B cell (primary cell): Measurements from ENCODE around the gene MFSD6. TPM values are rescaled to one million over a fixed set of nuclear protein-coding genes. Genes with fewer than 3 reads are reported as not detected.

Source experiments
- ATAC-seq: fragments of 200-7000 bp; cut with Tn5 transposase; one replicate; pipeline ENCODE4 v1.10.0; 2021; ENCODE audit warnings: low read depth, mild to moderate bottlenecking, moderate number of reproducible peaks, moderate library complexity
- CTCF ChIA-PET: fragments of 350-600 bp; sonication (Branson Sonifier 250); formaldehyde crosslinking; loops from one replicate; lab custom pipeline; 2021; ENCODE audit warnings: antibody characterized with exemption, inconsistent platforms; lab: Charles Lee
- POLR2A ChIA-PET: fragments of 350-600 bp; sonication (Branson Sonifier 250); formaldehyde crosslinking; loops from one replicate; lab custom pipeline; 2021; ENCODE audit warnings: antibody characterized with exemption; lab: Charles Lee
- DNase-seq: peaks from one replicate; pipeline ENCODE4 v3.0.0; 2013
- H2AFZ ChIP-seq: 2 replicates; pipeline ENCODE4 v1.6.1; 2012; ENCODE audit warnings: mild to moderate bottlenecking, low read depth, low read length; ENCODE audit not compliant: insufficient read depth, poor library complexity, severe bottlenecking
- H3K27ac ChIP-seq, 2 donors: 1 replicate in 1 of 2; 2 replicates in 1 of 2; pipeline ENCODE4 v1.5.1; 2012 to 2013; ENCODE audit warnings: low read length in 2 of 2, mild to moderate bottlenecking in 2 of 2, moderate library complexity in 1 of 2
- H3K27me3 ChIP-seq, 4 experiments: fragments of 200-600 bp in 1 of 4; sonication (generic) in 1 of 4; replicated peaks in 1 of 4; 1 replicate in 2 of 4; 2 replicates in 2 of 4; pipeline versions ENCODE4 v1.6.1 to v1.7.0; 2013 to 2016; ENCODE audit warnings: low read length in 3 of 4, mild to moderate bottlenecking in 2 of 4, mixed read lengths in 1 of 4, moderate library complexity in 1 of 4; ENCODE audit not compliant: insufficient read depth in 4 of 4, control insufficient read depth in 3 of 4; ENCODE audit errors: control extremely low read depth in 1 of 4
- H3K36me3 ChIP-seq, 2 experiments: replicated peaks in 1 of 2; 1 replicate in 1 of 2; 2 replicates in 1 of 2; pipeline versions ENCODE4 v1.6.1 to v1.7.1; 2013; ENCODE audit warnings: low read length in 1 of 2; ENCODE audit not compliant: insufficient read depth in 2 of 2, control insufficient read depth in 1 of 2; ENCODE audit errors: control extremely low read depth in 1 of 2, extremely low read depth in 1 of 2
- H3K4me1 ChIP-seq, 2 donors: fragments of 200-600 bp in 1 of 2; sonication (generic) in 1 of 2; 1 replicate in 1 of 2; 2 replicates in 1 of 2; pipeline versions ENCODE4 v1.5.1 to v1.6.1; 2013 to 2017; ENCODE audit warnings: low read length in 2 of 2; ENCODE audit not compliant: control insufficient read depth in 2 of 2, insufficient read depth in 2 of 2
- H3K4me2 ChIP-seq: replicated peaks from 2 replicates; pipeline ENCODE3; 2012; ENCODE audit warnings: mild to moderate bottlenecking, low read depth, low read length; ENCODE audit not compliant: poor library complexity, severe bottlenecking
- H3K4me3 ChIP-seq, 5 experiments: fragments of 200-600 bp in 1 of 5; sonication (generic) in 1 of 5; 1 replicate in 3 of 5; 2 replicates in 2 of 5; pipeline versions ENCODE4 v1.5.1 to v1.7.0; 2011 to 2016; ENCODE audit warnings: low read length in 4 of 5, mild to moderate bottlenecking in 4 of 5, low read depth in 2 of 5, control low read depth in 1 of 5, moderate library complexity in 1 of 5; ENCODE audit not compliant: insufficient read depth in 1 of 5; ENCODE audit errors: control extremely low read depth in 1 of 5, extremely low read depth in 1 of 5
- H3K79me2 ChIP-seq: fragments of 200-600 bp; sonication (generic); one replicate; pipeline ENCODE4 v1.6.0; 2016; ENCODE audit warnings: low read length; ENCODE audit not compliant: control insufficient read depth, insufficient read depth
- H3K9ac ChIP-seq: fragments of 200-600 bp; sonication (generic); 2 replicates; pipeline ENCODE4 v1.6.1; 2017; ENCODE audit warnings: mild to moderate bottlenecking, low read length, moderate library complexity
- H3K9me3 ChIP-seq, 3 donors: one replicate each; pipeline versions ENCODE4 v1.6.1 to v1.7.1; 2013; ENCODE audit warnings: low read length in 2 of 3; ENCODE audit not compliant: control insufficient read depth in 2 of 3, insufficient read depth in 1 of 3; ENCODE audit errors: control extremely low read depth in 1 of 3
- H4K20me1 ChIP-seq: 2 replicates; pipeline ENCODE4 v1.6.0; 2012; ENCODE audit warnings: mild to moderate bottlenecking, low read length; ENCODE audit not compliant: insufficient read depth, control insufficient read depth, poor library complexity, severe bottlenecking
- H3K27ac Mint-ChIP-seq: one replicate; pipeline ENCODE4 v1.8.0; 2021; ENCODE audit warnings: mixed read lengths
- H3K27me3 Mint-ChIP-seq: one replicate; pipeline ENCODE4 v1.8.0; 2021; ENCODE audit warnings: mixed read lengths
- H3K4me1 Mint-ChIP-seq: one replicate; pipeline ENCODE4 v1.8.0; 2021; ENCODE audit warnings: mixed read lengths
- H3K4me3 Mint-ChIP-seq: one replicate; pipeline ENCODE4 v1.8.0; 2021; ENCODE audit warnings: mixed read lengths
- H3K9me3 Mint-ChIP-seq: one replicate; pipeline ENCODE4 v1.8.0; 2022; ENCODE audit warnings: mixed read lengths; ENCODE audit not compliant: insufficient read depth
- EZH2 ChIP-seq: IDR thresholded peaks from 2 replicates; pipeline ENCODE4 v1.6.1; 2012; ENCODE audit warnings: borderline replicate concordance, low read depth, mild to moderate bottlenecking, moderate library complexity, low read length; ENCODE audit not compliant: insufficient read depth, poor library complexity, severe bottlenecking
- WGBS: methylation state at CpG from one replicate; pipeline ENCODE4 v1.1.5; 2013; ENCODE audit warnings: missing lambda C conversion rate; ENCODE audit not compliant: insufficient coverage; 5-methylcytosine and 5-hydroxymethylcytosine counted together
- intact Hi-C: fragments of 100-400 bp; cut with micrococcal nuclease; formaldehyde crosslinking; loops from one replicate; pipeline ENCODE4 v1.10.0; 2022
- polyA plus RNA-seq: library from polyadenylated mRNA; depleted of rRNA; stranded (reverse); fragments of >200 nt; gene quantifications from 2 replicates; pipeline ENCODE4 v1.2.3, GENCODE V29; 2012
- total RNA-seq, 2 donors: library from RNA; stranded (reverse); fragments of 120-200 nt in 1 of 2; gene quantifications; 1 replicate in 1 of 2; 2 replicates in 1 of 2; pipeline versions ENCODE4 v1.2.3 to v1.2.4, GENCODE V29; 2013 to 2022
- TF ChIP-seq, protein P1 (sequence below): fragments of 200-600 bp; IDR thresholded peaks from one replicate; pipeline ENCODE4 v1.8.0; 2022; ENCODE audit warnings: antibody characterized with exemption, mild to moderate bottlenecking

Gene MFSD6
- total and polyA plus RNA-seq, 2 donors (not counting 1 experiment from before 2014, with no cell fraction given), result 13.5 to 33.8 TPM

DNA sequence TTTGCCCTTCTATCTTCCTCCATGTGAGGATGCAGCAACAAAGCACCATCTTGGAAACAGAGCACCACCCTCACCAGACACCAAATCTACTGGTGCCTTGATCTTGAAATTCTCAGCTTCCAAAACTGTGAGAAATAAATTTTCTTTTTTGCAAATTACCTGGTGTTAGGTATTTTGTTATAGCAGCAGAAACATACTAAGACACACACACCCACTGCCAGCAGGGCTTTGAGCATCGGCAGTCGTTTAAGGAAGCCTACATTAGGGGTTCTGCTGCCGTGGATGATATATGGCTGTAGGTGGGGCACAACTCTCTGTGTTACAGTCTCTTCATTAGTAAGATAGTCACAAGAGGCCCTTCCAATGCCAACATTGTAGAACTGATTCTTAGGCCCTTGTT, 20.7 kb upstream of the MFSD6 start:
- no peak for DNase-seq
- no peaks in the 10 kb centered on the region for H3K79me2 ChIP-seq
- ATAC-seq, result no peak
- no peaks in the 10 kb centered on the region for H4K20me1 ChIP-seq
- Mint-ChIP-seq H3K27ac (no peak overlapping the region), H3K9me3 (no peaks in the 10 kb centered on the region), H3K4me1 (no peaks in the 10 kb centered on the region), H3K27me3 (peaks cover 3% of the 10 kb centered on the region), H3K4me3 (no peak overlapping the region)
- H3K4me2 ChIP-seq, result no peak overlapping the region
- no peak overlapping the region for H3K27ac ChIP-seq
- TF ChIP-seq, protein P1, sequence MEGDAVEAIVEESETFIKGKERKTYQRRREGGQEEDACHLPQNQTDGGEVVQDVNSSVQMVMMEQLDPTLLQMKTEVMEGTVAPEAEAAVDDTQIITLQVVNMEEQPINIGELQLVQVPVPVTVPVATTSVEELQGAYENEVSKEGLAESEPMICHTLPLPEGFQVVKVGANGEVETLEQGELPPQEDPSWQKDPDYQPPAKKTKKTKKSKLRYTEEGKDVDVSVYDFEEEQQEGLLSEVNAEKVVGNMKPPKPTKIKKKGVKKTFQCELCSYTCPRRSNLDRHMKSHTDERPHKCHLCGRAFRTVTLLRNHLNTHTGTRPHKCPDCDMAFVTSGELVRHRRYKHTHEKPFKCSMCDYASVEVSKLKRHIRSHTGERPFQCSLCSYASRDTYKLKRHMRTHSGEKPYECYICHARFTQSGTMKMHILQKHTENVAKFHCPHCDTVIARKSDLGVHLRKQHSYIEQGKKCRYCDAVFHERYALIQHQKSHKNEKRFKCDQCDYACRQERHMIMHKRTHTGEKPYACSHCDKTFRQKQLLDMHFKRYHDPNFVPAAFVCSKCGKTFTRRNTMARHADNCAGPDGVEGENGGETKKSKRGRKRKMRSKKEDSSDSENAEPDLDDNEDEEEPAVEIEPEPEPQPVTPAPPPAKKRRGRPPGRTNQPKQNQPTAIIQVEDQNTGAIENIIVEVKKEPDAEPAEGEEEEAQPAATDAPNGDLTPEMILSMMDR, result no peak
- TF ChIP-seq EZH2, result no peak
- ChIA-PET CTCF (interaction anchor here (0.6 to 1.0 kb wide), 3 partner anchors 293 to 433 kb away, joined by 3 to 4 read pairs (median 3); no protein-coding TSS in a partner anchor), POLR2A (no interaction called here)
- intact Hi-C loops, result no loop called here
- no CpG with 5 or more reads among the region's 3 CpGs for WGBS
- H3K4me3 ChIP-seq, result no peak overlapping the region
- no peaks in the 10 kb centered on the region for H3K36me3 ChIP-seq
- H3K4me1 ChIP-seq, result no peaks in the 10 kb centered on the region
- peaks cover 0 to 3% (median 0%) of the 10 kb centered on the region in 4 experiments for H3K27me3 ChIP-seq
- no peak overlapping the region for H3K9ac ChIP-seq
- no peak overlapping the region for H2AFZ ChIP-seq
- H3K9me3 ChIP-seq, result no peaks in the 10 kb centered on the region

DNA sequence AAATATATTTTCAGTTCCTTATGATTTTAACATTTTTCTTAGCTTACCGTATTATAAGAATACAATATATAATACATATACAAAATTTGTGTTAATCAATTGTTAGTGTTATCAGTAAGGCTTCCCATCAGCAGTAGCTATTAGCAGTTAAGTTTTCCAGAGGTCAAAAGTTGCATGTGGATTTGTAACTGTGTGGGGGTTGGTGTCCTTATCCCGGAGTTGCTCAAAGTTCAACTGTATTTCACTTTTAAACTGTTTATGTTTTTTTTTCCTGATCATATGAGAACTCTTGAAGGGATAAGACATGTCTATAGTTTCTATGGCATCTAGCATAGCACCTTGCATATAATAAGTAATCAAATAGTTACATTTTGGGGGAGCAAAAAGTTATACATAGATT, 11.9 kb upstream of the MFSD6 start:
- Histone ChIP-seq H3K4me1 (no peaks in the 10 kb centered on the region), H3K4me3 (no peak overlapping the region), H3K9me3 (no peaks in the 10 kb centered on the region), H3K79me2 (no peaks in the 10 kb centered on the region), H2AFZ (no peak overlapping the region), H3K27me3 (peaks cover 0 to under 1% (median 0%) of the 10 kb centered on the region in 4 experiments), H3K4me2 (no peak overlapping the region), H4K20me1 (no peaks in the 10 kb centered on the region), H3K36me3 (no peaks in the 10 kb centered on the region), H3K9ac (no peak overlapping the region), H3K27ac (no peak overlapping the region)
- no peak overlapping the region for H3K4me3 Mint-ChIP-seq
- ChIA-PET POLR2A (no interaction called here), CTCF (no interaction called here)
- no CpG with 5 or more reads among the region's 2 CpGs for WGBS
- intact Hi-C loops, result no loop called here
- H3K27ac Mint-ChIP-seq, result no peak overlapping the region
- H3K9me3 Mint-ChIP-seq, result no peaks in the 10 kb centered on the region
- no peak for ATAC-seq
- no peak for DNase-seq
- peaks cover 7% of the 10 kb centered on the region for H3K27me3 Mint-ChIP-seq
- H3K4me1 Mint-ChIP-seq, result no peaks in the 10 kb centered on the region
- TF ChIP-seq, protein P1, result no peak
- no peak for TF ChIP-seq EZH2
